ENCODE results near the gene TTN.
A peak's percentile ranks its signal among the peaks of the same experiment; 100 is the strongest.
"Not testable (repeated sequence)": the region's sequence is repeated elsewhere in the genome, so short reads cannot be mapped to it uniquely, and the experiment has no call there.

Gene TTN

DNA sequence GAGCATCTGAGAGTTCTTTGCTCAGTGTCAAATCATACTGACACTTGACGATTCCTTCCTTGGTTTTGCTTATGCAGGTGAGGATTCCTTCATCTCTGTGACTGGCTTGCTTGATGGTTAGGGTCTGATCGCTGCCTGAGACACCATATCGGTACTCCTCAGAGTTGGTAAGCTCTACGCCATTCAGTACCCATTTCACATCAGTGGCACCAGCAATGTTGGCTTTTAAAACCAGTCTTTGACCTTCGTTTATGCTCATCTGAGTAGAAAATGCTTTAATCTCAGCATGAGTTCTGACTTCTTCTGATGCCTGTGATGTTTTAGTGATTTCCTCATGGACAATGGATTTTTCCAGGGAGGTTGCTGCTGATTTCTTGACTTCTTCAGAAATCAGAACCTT is 278.6 kb downstream of the TTN start:
- DNase-seq (ENCODE audit: low read depth): no peak

DNA sequence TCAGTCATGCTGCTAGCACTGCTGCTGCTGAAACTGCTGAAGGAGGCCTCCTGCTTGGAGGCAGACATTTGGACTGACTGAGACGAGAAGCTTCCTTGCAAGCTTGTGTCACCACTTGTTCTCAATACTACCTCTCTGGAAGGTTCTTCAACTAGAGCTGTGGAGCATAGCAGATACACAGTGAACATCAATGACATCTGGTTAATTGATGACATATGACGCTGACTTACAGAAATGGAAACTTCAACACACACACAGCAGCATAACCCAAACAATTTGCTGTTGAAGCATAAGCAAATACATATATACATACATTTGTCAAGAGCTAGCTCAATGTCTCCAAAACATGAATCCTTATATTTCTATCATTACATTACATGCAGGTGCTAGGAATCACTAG is 279.6 kb downstream of the TTN start:
- DNase-seq (ENCODE audit: low read depth): no peak

GRCh38 chr2:178526256-178526655 is 281.0 kb downstream of the TTN start:
- DNase-seq (ENCODE audit: low read depth): no peak

- DNase-seq (ENCODE audit: low read depth): not testable (repeated sequence)
Measured at GRCh38 chr2:178525460-178525859, 281.8 kb downstream of the TTN start.

- not testable (repeated sequence) for DNase-seq (ENCODE audit: low read depth)
Measured at GRCh38 chr2:178525010-178525409, 282.2 kb downstream of the TTN start.

DNA sequence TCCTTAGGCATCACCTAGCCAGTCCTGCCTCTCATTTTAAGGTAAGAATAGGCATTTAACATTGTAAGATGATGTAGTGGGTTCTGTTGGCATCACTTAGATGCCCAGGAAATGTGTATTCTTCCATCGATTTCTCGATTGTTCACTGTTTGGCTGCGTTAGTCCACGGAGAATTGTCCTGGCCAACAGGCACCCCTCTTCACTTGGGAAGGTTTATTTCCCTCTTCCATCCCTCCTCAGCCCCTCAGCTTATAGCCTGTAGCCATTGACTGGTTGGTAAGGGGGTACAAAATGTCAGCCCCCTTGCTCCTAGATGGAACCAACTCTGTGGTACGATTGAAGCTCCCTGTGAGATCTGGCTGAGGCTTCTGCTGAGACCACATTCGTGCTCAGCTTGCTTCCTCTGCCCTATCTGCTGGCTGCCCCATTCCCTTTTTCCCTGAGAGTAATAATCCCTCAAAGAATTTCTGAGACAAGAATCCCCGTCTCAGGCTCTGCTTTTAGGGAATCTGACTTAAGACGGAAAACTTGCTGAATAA is 283.6 kb downstream of the TTN start:
- no peak for DNase-seq (ENCODE audit: low read depth)

- peak; percentile 73 for DNase-seq (ENCODE audit: low read depth)
Measured at GRCh38 chr2:178522950-178523595, 284.1 kb downstream of the TTN start.

GRCh38 chr2:178521304-178522150 is 285.7 kb downstream of the TTN start:
- no peak for DNase-seq (ENCODE audit: low read depth)

- no peak for DNase-seq (ENCODE audit: low read depth)
Measured at GRCh38 chr2:178517496-178517895, 289.7 kb downstream of the TTN start.

- DNase-seq (ENCODE audit: low read depth): peak; percentile 3
Measured at GRCh38 chr2:178514664-178515063, 292.6 kb downstream of the TTN start.

DNA sequence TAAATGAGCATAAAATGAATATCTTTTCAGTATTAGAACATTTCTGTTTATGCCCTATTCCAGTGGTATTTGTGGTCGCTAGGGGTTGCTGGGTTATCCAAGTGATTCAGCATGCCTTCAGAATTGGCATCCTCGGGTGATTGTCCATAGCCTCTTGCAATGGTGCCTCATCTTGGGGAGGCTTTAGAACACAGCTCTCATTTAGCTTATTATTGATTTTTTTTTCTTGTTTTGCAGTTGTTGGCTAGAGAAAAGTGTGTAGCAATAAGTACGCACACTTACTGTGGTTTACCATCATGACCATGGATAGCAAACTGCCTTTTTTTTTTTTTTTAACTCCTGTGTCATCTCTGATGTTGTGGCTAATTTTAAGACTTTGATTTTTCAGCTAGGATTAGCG is 293.3 kb downstream of the TTN start:
- no peak for DNase-seq (ENCODE audit: low read depth)

GRCh38 chr2:178512484-178512883 is 294.7 kb downstream of the TTN start:
- no peak for DNase-seq (ENCODE audit: low read depth)

- DNase-seq (ENCODE audit: low read depth): no peak
Measured at GRCh38 chr2:178510384-178510783, 296.8 kb downstream of the TTN start.

DNA sequence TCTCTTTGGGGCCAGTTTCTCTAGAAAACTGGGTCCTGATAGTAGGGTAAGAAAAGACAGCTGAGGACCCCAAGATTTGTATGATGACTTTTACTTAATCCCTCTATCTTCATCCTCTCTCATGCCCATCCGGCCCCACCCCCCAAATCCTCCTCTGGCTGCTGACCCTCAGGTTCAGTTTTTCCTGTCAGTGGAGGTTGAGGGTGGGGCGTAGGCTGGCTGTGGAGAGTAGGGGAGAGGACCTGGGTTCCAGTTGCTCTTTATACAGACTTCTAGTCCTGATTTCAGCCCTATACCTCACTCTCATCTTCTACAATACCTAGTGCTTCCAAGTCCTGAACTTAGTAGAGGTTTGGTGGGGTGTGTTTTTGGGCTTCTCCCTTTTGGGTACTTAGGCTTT is 298.6 kb downstream of the TTN start:
- no peak for DNase-seq (ENCODE audit: low read depth)

DNA sequence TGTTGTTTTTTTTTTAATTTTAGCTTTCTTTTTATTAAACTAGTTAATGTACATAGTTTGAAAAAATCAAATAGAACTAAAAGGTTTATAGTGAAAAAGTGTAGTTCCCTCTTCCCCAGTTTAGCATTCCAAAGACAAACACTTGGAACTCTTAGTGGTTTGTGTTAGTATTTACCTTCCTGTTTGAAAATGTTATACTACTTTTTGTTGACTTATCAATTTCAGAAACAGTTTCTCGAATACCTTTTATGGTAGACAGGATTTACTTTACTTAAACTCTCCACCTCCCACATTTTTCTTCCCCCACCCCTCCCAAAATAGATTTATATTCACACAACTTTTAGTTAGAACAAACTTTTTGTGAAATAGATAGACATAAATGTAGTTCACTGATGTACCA is 300.3 kb downstream of the TTN start:
- DNase-seq (ENCODE audit: low read depth): no peak

DNA sequence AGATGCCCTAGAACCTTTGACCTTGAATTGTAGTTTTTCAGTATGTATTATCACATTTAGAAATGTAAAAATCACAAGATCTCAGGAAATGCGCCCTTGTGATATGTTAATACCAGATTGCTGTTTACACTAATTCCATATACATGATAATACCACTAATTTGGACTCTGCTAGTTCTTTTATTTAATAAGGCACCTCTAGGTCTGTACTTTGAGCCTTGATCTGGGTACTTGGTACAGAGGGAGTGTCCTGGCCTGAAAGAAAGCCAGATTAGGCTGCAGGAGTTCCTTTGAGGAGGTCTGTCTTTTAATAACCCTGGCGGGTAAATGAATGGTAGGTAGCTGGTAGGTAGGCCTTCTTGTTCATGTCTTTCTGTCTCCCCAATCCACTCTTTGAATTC is 300.7 kb downstream of the TTN start:
- DNase-seq (ENCODE audit: low read depth): no peak

- no peak for DNase-seq (ENCODE audit: low read depth)
Measured at GRCh38 chr2:178506101-178506500, 301.1 kb downstream of the TTN start.

DNA sequence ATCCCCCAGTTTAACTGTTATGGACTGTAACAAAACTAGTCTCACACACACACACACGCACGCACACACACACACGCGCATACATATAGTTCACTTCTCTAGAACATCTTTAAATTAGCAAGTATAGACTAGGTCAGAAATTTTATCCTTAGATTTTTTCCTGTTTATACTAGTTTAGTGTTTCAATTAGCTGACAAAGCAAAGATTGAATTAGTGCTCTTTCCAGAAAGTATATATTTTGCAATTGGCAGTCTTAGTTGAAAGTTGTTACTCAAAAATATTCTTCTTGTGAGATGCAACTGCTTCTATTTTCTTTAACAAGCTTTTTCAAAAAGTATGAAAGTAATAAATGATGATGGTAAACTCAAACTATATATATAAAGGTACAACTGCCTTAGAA is 304.5 kb downstream of the TTN start:
- no peak for DNase-seq (ENCODE audit: low read depth)

- no peak for DNase-seq (ENCODE audit: low read depth)
Measured at GRCh38 chr2:178499640-178500039, 307.6 kb downstream of the TTN start.

GRCh38 chr2:178498137-178498536 is 309.1 kb downstream of the TTN start:
- DNase-seq (ENCODE audit: low read depth): no peak

DNA sequence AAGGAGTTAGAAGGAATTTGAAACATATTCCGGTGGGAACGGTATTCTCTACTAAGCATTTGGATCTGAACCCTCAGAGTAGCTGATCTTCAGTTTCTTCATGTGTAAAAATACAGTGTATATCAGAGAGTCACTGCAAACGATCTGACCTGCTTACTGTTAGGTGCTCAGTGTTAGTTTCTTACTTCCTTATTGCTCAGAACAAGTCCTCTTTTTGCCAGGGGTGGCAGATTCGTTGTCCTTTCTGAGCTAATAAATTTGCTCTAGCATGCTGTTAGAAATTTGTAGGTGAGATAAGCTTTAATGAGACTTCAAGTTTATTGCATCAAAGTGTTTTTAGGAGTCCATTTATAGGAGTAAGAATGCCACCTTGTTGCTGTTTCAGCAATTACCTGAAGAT is 311.2 kb downstream of the TTN start:
- no peak for DNase-seq (ENCODE audit: low read depth)

GRCh38 chr2:178491612-178492011 is 315.6 kb downstream of the TTN start:
- no peak for DNase-seq (ENCODE audit: low read depth)

- DNase-seq (ENCODE audit: low read depth): no peak
Measured at GRCh38 chr2:178485356-178485755, 321.9 kb downstream of the TTN start.
